ENCODE measurements around the gene MRPL53.

- no peak for TF ChIP-seq CTCF (IDR thresholded peaks at IDR 0.05; ENCODE audit: insufficient read depth, low read length, poor library complexity, severe bottlenecking)
- TF ChIP-seq EZH2phosphoT487 (conservative IDR thresholded peaks at IDR 0.05; ENCODE audit: low read length) = no peak
Measured at GRCh38 chr2:74489906-74490305, 17.4 kb upstream of the MRPL53 start.

Measured in SU-DHL-6 (cell line).